Measurements from ENCODE around the gene RFX4. TPM values are rescaled to one million over a fixed set of nuclear protein-coding genes. Genes with fewer than 3 reads are reported as not detected.

The RFX4 gene
- total and polyA plus RNA-seq, 10 of the 15 experiments (the other 5 are each of a cell fraction or from before 2014, with no cell fraction given), result 0.02 to 0.23 TPM; not detected in 8

- Histone ChIP-seq H3K27ac (ENCODE audit: control insufficient read depth, insufficient read depth) (no peak overlapping the region), H4K20me1 (ENCODE audit: control insufficient read depth, insufficient read depth) (no peaks in the 10 kb centered on the region), H3K4me3 (no peak overlapping the region), H3K4me2 (ENCODE audit: control insufficient read depth, insufficient read depth) (no peak overlapping the region), H3K36me3 (ENCODE audit: control insufficient read depth in 2 of 2, insufficient read depth in 2 of 2, low read length in 1 of 2) (no peaks in the 10 kb centered on the region), H3K9ac (ENCODE audit: control insufficient read depth, insufficient read depth, low read length) (no peak overlapping the region), H3K4me1 (ENCODE audit: control insufficient read depth, insufficient read depth, low read length) (peaks cover 6% of the 10 kb centered on the region; the same call in 1 of the 2 replicates), H3K9me3 (replicated peaks; ENCODE audit: control insufficient read depth, insufficient read depth, low read length) (no peaks in the 10 kb centered on the region), H3K79me2 (ENCODE audit: control insufficient read depth, insufficient read depth, low read length) (no peaks in the 10 kb centered on the region), H3K27me3 (replicated peaks in 1 of 2; ENCODE audit: control insufficient read depth in 2 of 2, insufficient read depth in 2 of 2, low read length in 1 of 2) (peaks cover 0 to 4% of the 10 kb centered on the region in 2 experiments; a peak in 1 of 4 replicates), H2AFZ (ENCODE audit: control insufficient read depth, low read depth, low read length) (no peak overlapping the region)
- ChIA-PET RAD21 (ENCODE audit: unreplicated experiment) (no interaction called here), POLR2A (no interaction called here), SMC1A (ENCODE audit: uncharacterized antibody, unreplicated experiment) (interaction anchor here (1.8 kb wide), 1 partner anchor 9 kb away, joined by 4 read pairs; no protein-coding TSS in a partner anchor), CTCF (no interaction called here)
- DNase-seq (ENCODE audit: low read depth, low spot score) (no peak), ATAC-seq (no peak), FAIRE-seq (no peak)
- intact Hi-C loops (cut with micrococcal nuclease; ENCODE audit: unreplicated experiment), result no loop called here
- BruUV-seq (replicated peaks), result no TSS peak
- 71% methylated on average over 6 of the region's 6 CpGs for WGBS (ENCODE audit: insufficient coverage, insufficient replicate concordance, low lambda C conversion rate, missing lambda C conversion rate)
- in situ Hi-C loops (cut with MboI), result no loop called here
- TF ChIP-seq BMI1 (IDR thresholded peaks at IDR 0.05; ENCODE audit: borderline replicate concordance) (no peak), CBX5 (IDR thresholded peaks at IDR 0.05; ENCODE audit: low read depth) (no peak), USF1 (IDR thresholded peaks at IDR 0.05; ENCODE audit: borderline replicate concordance, extremely low read length, insufficient read depth, low read depth, low read length) (no peak)
These were observed 161.8 kb downstream of the RFX4 start for GRCh38 chr12:106744600-106744999.

- Histone ChIP-seq H2AFZ (ENCODE audit: control insufficient read depth, low read depth, low read length) (no peak overlapping the region), H3K27ac (ENCODE audit: control insufficient read depth, insufficient read depth) (no peak overlapping the region), H3K4me3 (no peak overlapping the region), H3K36me3 (ENCODE audit: control insufficient read depth in 2 of 2, insufficient read depth in 2 of 2, low read length in 1 of 2) (no peaks in the 10 kb centered on the region), H3K4me2 (ENCODE audit: control insufficient read depth, insufficient read depth) (no peak overlapping the region), H3K27me3 (replicated peaks in 1 of 2; ENCODE audit: control insufficient read depth in 2 of 2, insufficient read depth in 2 of 2, low read length in 1 of 2) (peaks cover 0 to 4% of the 10 kb centered on the region in 2 experiments; a peak in 1 of 4 replicates), H4K20me1 (ENCODE audit: control insufficient read depth, insufficient read depth) (no peaks in the 10 kb centered on the region), H3K9me3 (replicated peaks; ENCODE audit: control insufficient read depth, insufficient read depth, low read length) (no peaks in the 10 kb centered on the region), H3K9ac (ENCODE audit: control insufficient read depth, insufficient read depth, low read length) (no peak overlapping the region), H3K4me1 (ENCODE audit: control insufficient read depth, insufficient read depth, low read length) (peaks cover 6% of the 10 kb centered on the region; the same call in 1 of the 2 replicates), H3K79me2 (ENCODE audit: control insufficient read depth, insufficient read depth, low read length) (no peaks in the 10 kb centered on the region)
- in situ Hi-C loops (cut with MboI) (no loop called here), intact Hi-C loops (cut with micrococcal nuclease; ENCODE audit: unreplicated experiment) (no loop called here)
- SMC1A ChIA-PET (ENCODE audit: uncharacterized antibody, unreplicated experiment), result interaction anchor here (1.8 kb wide), 1 partner anchor 10 kb away, joined by 4 read pairs; no protein-coding TSS in a partner anchor
- CTCF ChIA-PET, result no interaction called here
- DNase-seq (ENCODE audit: low read depth, low spot score), result no peak
- WGBS (ENCODE audit: insufficient coverage, insufficient replicate concordance, low lambda C conversion rate, missing lambda C conversion rate), result 70% methylated on average over 4 of the region's 4 CpGs
- BruUV-seq (replicated peaks), result no TSS peak
- FAIRE-seq, result no peak
- RAD21 ChIA-PET (ENCODE audit: unreplicated experiment), result no interaction called here
- POLR2A ChIA-PET, result no interaction called here
- no peak for ATAC-seq
- TF ChIP-seq NBN (IDR thresholded peaks at IDR 0.05) (no peak), EED (IDR thresholded peaks at IDR 0.05; ENCODE audit: low read depth) (no peak), NR2C2 (IDR thresholded peaks at IDR 0.05; ENCODE audit: borderline replicate concordance, control insufficient read depth, insufficient read length, low read depth) (no peak), SUPT20H (IDR thresholded peaks at IDR 0.05; ENCODE audit: borderline replicate concordance, control insufficient read depth, low read depth, low read length) (no peak), USF2 (IDR thresholded peaks at IDR 0.05; ENCODE audit: borderline replicate concordance, low read depth, low read length) (no peak)
- TF ChIP-seq, protein P1, sequence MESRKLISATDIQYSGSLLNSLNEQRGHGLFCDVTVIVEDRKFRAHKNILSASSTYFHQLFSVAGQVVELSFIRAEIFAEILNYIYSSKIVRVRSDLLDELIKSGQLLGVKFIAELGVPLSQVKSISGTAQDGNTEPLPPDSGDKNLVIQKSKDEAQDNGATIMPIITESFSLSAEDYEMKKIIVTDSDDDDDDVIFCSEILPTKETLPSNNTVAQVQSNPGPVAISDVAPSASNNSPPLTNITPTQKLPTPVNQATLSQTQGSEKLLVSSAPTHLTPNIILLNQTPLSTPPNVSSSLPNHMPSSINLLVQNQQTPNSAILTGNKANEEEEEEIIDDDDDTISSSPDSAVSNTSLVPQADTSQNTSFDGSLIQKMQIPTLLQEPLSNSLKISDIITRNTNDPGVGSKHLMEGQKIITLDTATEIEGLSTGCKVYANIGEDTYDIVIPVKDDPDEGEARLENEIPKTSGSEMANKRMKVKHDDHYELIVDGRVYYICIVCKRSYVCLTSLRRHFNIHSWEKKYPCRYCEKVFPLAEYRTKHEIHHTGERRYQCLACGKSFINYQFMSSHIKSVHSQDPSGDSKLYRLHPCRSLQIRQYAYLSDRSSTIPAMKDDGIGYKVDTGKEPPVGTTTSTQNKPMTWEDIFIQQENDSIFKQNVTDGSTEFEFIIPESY (IDR thresholded peaks at IDR 0.05), result no peak
- TF ChIP-seq, protein P2, sequence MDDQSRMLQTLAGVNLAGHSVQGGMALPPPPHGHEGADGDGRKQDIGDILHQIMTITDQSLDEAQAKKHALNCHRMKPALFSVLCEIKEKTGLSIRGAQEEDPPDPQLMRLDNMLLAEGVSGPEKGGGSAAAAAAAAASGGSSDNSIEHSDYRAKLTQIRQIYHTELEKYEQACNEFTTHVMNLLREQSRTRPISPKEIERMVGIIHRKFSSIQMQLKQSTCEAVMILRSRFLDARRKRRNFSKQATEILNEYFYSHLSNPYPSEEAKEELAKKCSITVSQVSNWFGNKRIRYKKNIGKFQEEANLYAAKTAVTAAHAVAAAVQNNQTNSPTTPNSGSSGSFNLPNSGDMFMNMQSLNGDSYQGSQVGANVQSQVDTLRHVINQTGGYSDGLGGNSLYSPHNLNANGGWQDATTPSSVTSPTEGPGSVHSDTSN (IDR thresholded peaks at IDR 0.05; ENCODE audit: insufficient replicate concordance, low read depth, low read length), result no peak
These were observed 162.5 kb downstream of the RFX4 start for GRCh38 chr12:106745181-106745745.

All from GM12878 (cell line).